ENCODE data around the gene MAP3K14.

Gene MAP3K14

GRCh38 chr17:45262516-45263476 lies 54.0 kb downstream of the MAP3K14 start:
- TF ChIP-seq CTCF (IDR thresholded peaks at IDR 0.05; ENCODE audit: low read depth, low read length, poor library complexity, severe bottlenecking) (no peak), EZH2phosphoT487 (IDR thresholded peaks at IDR 0.05; ENCODE audit: borderline replicate concordance, low read length) (no peak)
- Histone ChIP-seq H3K27ac (ENCODE audit: low read depth, low read length) (no peak overlapping the region), H3K4me3 (ENCODE audit: low read length) (peak overlapping the region; percentile 73), H3K36me3 (ENCODE audit: control insufficient read depth, low read length) (peaks cover 41% of the 10 kb centered on the region), H3K4me1 (ENCODE audit: control insufficient read depth, low read length) (peaks cover 16% of the 10 kb centered on the region), H4K20me1 (ENCODE audit: control insufficient read depth, insufficient read depth, low read depth, low read length) (no peaks in the 10 kb centered on the region), H3K79me2 (ENCODE audit: control insufficient read depth, low read length) (no peaks in the 10 kb centered on the region), H3K9me3 (ENCODE audit: control insufficient read depth, insufficient read depth, low read length) (no peaks in the 10 kb centered on the region), H3K27me3 (ENCODE audit: control insufficient read depth, low read length) (no peaks in the 10 kb centered on the region), H3F3A (ENCODE audit: control insufficient read depth, insufficient read depth) (peaks cover 6% of the 10 kb centered on the region; the same call in 1 of the 2 replicates), H3K9me2 (replicated peaks; ENCODE audit: control insufficient read depth, low read length) (no peaks in the 10 kb centered on the region), H3K4me2 (ENCODE audit: low read length) (peak overlapping the region; percentile 93)

- TF ChIP-seq EZH2phosphoT487 (IDR thresholded peaks at IDR 0.05; ENCODE audit: borderline replicate concordance, low read length) = no peak
- no peak for TF ChIP-seq CTCF (IDR thresholded peaks at IDR 0.05; ENCODE audit: low read depth, low read length, poor library complexity, severe bottlenecking)
- H3K79me2 ChIP-seq (ENCODE audit: control insufficient read depth, low read length) = no peaks in the 10 kb centered on the region
- no peaks in the 10 kb centered on the region for H3K9me2 ChIP-seq (replicated peaks; ENCODE audit: control insufficient read depth, low read length)
- peaks cover 16% of the 10 kb centered on the region for H3K4me1 ChIP-seq (ENCODE audit: control insufficient read depth, low read length)
- H3K27me3 ChIP-seq (ENCODE audit: control insufficient read depth, low read length) = no peaks in the 10 kb centered on the region
- H3F3A ChIP-seq (ENCODE audit: control insufficient read depth, insufficient read depth) = peaks cover 6% of the 10 kb centered on the region; the same call in 1 of the 2 replicates
- peak within 1 kb of the TSS; percentile 73 for H3K4me3 ChIP-seq (ENCODE audit: low read length)
- H3K27ac ChIP-seq (ENCODE audit: low read depth, low read length) = no peak within 1 kb of the TSS
- H4K20me1 ChIP-seq (ENCODE audit: control insufficient read depth, insufficient read depth, low read depth, low read length) = no peaks in the 10 kb centered on the region
- H3K4me2 ChIP-seq (ENCODE audit: low read length) = peak within 1 kb of the TSS; percentile 93
- H3K36me3 ChIP-seq (ENCODE audit: control insufficient read depth, low read length) = peaks cover 32% of the 10 kb centered on the region
- no peaks in the 10 kb centered on the region for H3K9me3 ChIP-seq (ENCODE audit: control insufficient read depth, insufficient read depth, low read length)
These were observed 55.0 kb downstream of the MAP3K14 start, which contains the start of gene SPATA32 for GRCh38 chr17:45261577-45262515. Gene SPATA32 (minus strand): TSS chr17:45262094. CDS start chr17:45262016, 78 bp downstream.

GRCh38 chr17:45260204-45260783 lies 56.5 kb downstream of the MAP3K14 start:
- no peaks in the 10 kb centered on the region for H4K20me1 ChIP-seq (ENCODE audit: control insufficient read depth, insufficient read depth, low read depth, low read length)
- no peak overlapping the region for H3K4me3 ChIP-seq (ENCODE audit: low read length)
- H3K9me2 ChIP-seq (replicated peaks; ENCODE audit: control insufficient read depth, low read length) = no peaks in the 10 kb centered on the region
- no peak for TF ChIP-seq CTCF (IDR thresholded peaks at IDR 0.05; ENCODE audit: low read depth, low read length, poor library complexity, severe bottlenecking)
- no peak for TF ChIP-seq EZH2phosphoT487 (IDR thresholded peaks at IDR 0.05; ENCODE audit: borderline replicate concordance, low read length)
- H3K9me3 ChIP-seq (ENCODE audit: control insufficient read depth, insufficient read depth, low read length) = no peaks in the 10 kb centered on the region
- H3K27me3 ChIP-seq (ENCODE audit: control insufficient read depth, low read length) = no peaks in the 10 kb centered on the region
- H3K4me2 ChIP-seq (ENCODE audit: low read length) = no peak overlapping the region
- no peak overlapping the region for H3K27ac ChIP-seq (ENCODE audit: low read depth, low read length)
- H3F3A ChIP-seq (ENCODE audit: control insufficient read depth, insufficient read depth) = peaks cover 6% of the 10 kb centered on the region; the same call in 1 of the 2 replicates
- H3K4me1 ChIP-seq (ENCODE audit: control insufficient read depth, low read length) = peaks cover 16% of the 10 kb centered on the region
- no peaks in the 10 kb centered on the region for H3K79me2 ChIP-seq (ENCODE audit: control insufficient read depth, low read length)
- peaks cover 22% of the 10 kb centered on the region for H3K36me3 ChIP-seq (ENCODE audit: control insufficient read depth, low read length)

Data from DOHH2 (cell line).